ENCODE measurements around the gene SLC29A4. TPM values are rescaled to one million over a fixed set of nuclear protein-coding genes. Genes with fewer than 3 reads are reported as not detected.
"Not testable (repeated sequence)": the region's sequence is repeated elsewhere in the genome, so short reads cannot be mapped to it uniquely, and the experiment has no call there.

Gene SLC29A4
- total RNA-seq, 1 experiment from 2014 or later: 8.9 TPM

- Histone ChIP-seq H3F3A (ENCODE audit: low read length, unreplicated experiment) (no peaks in the 10 kb centered on the region), H4K20me1 (ENCODE audit: low read length) (no peaks in the 10 kb centered on the region), H2AFZ (ENCODE audit: low read length) (no peak overlapping the region), H3K36me3 (ENCODE audit: low read depth, low read length) (no peaks in the 10 kb centered on the region), H3K4me3 (ENCODE audit: low read length) (no peak overlapping the region), H3K27ac (ENCODE audit: low read length) (no peak overlapping the region), H3K27me3 (ENCODE audit: low read length) (no peaks in the 10 kb centered on the region), H3K9ac (ENCODE audit: low read length) (no peak overlapping the region), H3K9me3 (ENCODE audit: low read length) (no peaks in the 10 kb centered on the region), H3K9me2 (replicated peaks; ENCODE audit: low read length) (no peaks in the 10 kb centered on the region), H3K4me2 (ENCODE audit: low read length) (no peak overlapping the region), H3K4me1 (ENCODE audit: insufficient read depth, low read length) (no peaks in the 10 kb centered on the region), H3K79me2 (ENCODE audit: low read length) (no peaks in the 10 kb centered on the region)
- BruUV-seq (replicated peaks): no TSS peak
- TF ChIP-seq CTCF (conservative IDR thresholded peaks at IDR 0.05; ENCODE audit: low read depth, low read length) (no peak), EZH2 (IDR thresholded peaks at IDR 0.05; ENCODE audit: low read length, unreplicated experiment) (no peak), EZH2phosphoT487 (IDR thresholded peaks at IDR 0.05; ENCODE audit: borderline replicate concordance, low read length) (no peak)
- ChIA-PET CTCF (no interaction called here), POLR2A (ENCODE audit: unreplicated experiment) (no interaction called here)
- intact Hi-C loops (cut with micrococcal nuclease): no loop called here
- ATAC-seq: no peak
- no peak for DNase-seq
Observed at GRCh38 chr7:5266191-5267028, 16.3 kb upstream of the SLC29A4 start.

GRCh38 chr7:5267829-5268228, 14.9 kb upstream of the SLC29A4 start:
- intact Hi-C loops (cut with micrococcal nuclease); ATAC-seq; BruUV-seq (replicated peaks): not testable (repeated sequence)

GRCh38 chr7:5269992-5270657, 12.6 kb upstream of the SLC29A4 start:
- H3K9me2 ChIP-seq (replicated peaks; ENCODE audit: low read length); H3K4me1 ChIP-seq (ENCODE audit: insufficient read depth, low read length); H3K27ac ChIP-seq (ENCODE audit: low read length); H3K27me3 ChIP-seq (ENCODE audit: low read length); H3K4me3 ChIP-seq (ENCODE audit: low read length); H3K4me2 ChIP-seq (ENCODE audit: low read length); H3F3A ChIP-seq (ENCODE audit: low read length, unreplicated experiment); POLR2A ChIA-PET (ENCODE audit: unreplicated experiment); H3K9ac ChIP-seq (ENCODE audit: low read length); H3K9me3 ChIP-seq (ENCODE audit: low read length); BruUV-seq (replicated peaks); H3K79me2 ChIP-seq (ENCODE audit: low read length); H2AFZ ChIP-seq (ENCODE audit: low read length); intact Hi-C loops (cut with micrococcal nuclease); CTCF ChIA-PET; H3K36me3 ChIP-seq (ENCODE audit: low read depth, low read length); H4K20me1 ChIP-seq (ENCODE audit: low read length): not testable (repeated sequence)
- DNase-seq (peak; percentile 26), ATAC-seq (peak; percentile 38; the same call in 1 of the 2 replicates)

More at GRCh38 chr7:5267829-5268228, 14.9 kb upstream of the SLC29A4 start:
- H3K9me2 ChIP-seq (replicated peaks; ENCODE audit: low read length); H3K79me2 ChIP-seq (ENCODE audit: low read length); DNase-seq; H4K20me1 ChIP-seq (ENCODE audit: low read length); H3K9me3 ChIP-seq (ENCODE audit: low read length); H3K9ac ChIP-seq (ENCODE audit: low read length); POLR2A ChIA-PET (ENCODE audit: unreplicated experiment); H3K4me2 ChIP-seq (ENCODE audit: low read length); H3K4me1 ChIP-seq (ENCODE audit: insufficient read depth, low read length); H3F3A ChIP-seq (ENCODE audit: low read length, unreplicated experiment); H3K4me3 ChIP-seq (ENCODE audit: low read length); H3K27ac ChIP-seq (ENCODE audit: low read length); H3K27me3 ChIP-seq (ENCODE audit: low read length); H2AFZ ChIP-seq (ENCODE audit: low read length); H3K36me3 ChIP-seq (ENCODE audit: low read depth, low read length); CTCF ChIA-PET: not testable (repeated sequence)

Measured in PC-3 (cell line).